HG02981 (cell line): Measurements from ENCODE around the gene UFSP2.

Experiments used
- ATAC-seq: cut with Tn5 transposase; IDR thresholded peaks from one replicate; pipeline ENCODE4 v1.9.1; 2021; ENCODE audit warnings: mild to moderate bottlenecking, moderate library complexity; ENCODE audit not compliant: unreplicated experiment

UFSP2 gene

DNA sequence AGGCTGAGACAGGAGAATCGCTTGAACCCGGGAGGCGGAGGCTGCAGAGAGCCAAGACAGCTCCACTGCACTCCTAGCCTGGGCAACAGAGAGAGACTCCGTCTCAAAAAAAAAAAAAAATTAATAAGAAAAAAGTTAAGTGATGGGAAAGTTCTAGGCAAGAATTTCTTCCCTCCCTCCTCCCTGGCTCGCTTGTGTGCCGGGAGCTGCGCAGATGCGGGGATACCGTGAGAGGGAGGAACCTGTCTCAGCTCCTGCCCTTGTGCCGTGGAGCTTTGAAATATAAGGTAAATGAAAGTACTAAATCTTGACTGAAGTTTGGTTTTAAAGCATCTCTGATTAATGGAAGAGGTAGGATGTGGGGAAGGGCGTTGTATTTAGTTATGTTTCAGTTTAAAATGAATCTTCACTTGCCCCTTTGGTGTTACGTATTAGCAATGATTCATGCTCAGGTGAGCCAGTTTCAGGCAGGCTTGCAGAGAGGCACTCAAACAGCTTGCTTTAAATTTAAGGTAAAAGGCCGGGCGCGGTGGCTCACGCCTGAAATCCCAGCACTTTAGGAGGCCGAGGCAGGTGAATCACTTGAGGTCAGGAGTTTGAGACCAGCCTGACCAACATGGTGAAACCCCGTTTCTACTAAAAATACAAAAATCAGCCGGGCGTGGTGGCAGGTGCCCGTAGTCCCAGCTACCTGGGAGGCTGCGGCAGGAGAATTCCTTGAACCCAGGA lies 1.4 kb upstream of the UFSP2 start:
- no peak for ATAC-seq

DNA sequence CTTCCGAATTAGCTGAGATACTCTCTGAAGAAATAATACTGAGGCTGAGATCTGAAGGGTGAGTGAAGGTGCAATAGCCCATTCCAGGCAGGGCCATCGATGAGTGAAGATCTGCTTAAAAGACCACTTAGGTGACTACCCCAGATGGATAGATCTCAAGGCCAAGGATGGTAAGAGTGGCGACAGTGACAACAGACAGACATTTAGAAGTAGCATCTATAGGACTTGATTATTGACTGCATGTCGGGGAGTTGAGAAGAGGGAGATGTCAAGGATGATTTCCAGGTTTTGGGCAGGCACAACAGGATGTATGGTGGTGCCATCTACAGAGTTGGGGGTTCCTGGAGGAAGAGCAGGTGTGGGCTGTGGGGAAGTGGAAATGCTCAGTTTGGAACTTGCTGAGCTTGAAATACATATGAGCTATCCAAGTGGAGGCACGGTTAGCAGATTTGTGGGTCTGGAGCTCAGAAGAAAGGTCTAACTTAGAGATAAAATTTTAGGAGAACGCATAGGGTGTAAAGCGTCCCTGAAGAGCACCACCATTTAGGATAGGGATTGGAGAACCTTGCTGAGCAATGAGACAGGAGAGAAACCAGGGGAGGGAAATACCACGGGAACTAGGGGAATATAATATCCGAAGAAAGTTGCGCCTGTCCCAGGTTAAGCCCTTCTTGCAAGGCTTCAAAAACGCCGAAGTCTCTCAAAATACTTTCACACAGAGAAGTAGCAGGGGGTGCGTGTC lies 688 bp downstream of the UFSP2 start:
- no peak for ATAC-seq

DNA sequence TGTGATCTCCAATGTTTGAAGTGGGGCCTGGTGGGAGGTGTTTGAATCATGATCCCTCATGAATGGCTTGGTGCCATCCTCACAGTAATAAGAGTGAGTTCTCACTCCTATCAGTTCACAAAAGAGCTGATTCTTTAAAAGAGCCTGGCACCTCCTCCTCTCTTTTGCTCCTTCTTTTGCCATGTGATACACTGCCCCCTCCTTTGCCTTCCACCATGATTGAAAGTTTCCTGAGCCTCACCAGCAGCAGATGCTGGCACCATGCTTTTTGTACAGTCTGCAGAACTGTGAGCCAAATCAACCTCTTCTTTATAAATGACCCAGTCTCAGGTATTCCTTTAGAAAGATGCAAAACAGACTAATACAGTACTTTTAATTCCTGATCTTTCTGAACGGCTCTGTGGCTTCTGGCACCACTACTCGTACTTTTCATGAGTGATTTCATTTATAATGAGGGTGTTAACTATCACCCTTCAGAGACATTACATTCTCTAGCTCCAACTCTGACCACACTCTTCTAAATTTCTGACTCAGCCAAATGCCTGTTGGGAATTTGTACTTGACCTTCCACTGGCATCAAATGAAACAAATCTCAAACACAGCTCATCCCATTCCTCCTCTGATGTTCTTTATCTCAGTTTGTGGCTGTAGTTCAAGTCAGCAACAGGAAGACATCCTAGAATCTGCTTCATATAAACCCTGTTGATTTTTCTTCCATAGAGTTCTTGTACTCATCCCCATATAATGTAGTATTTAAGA lies 4.2 kb downstream of the UFSP2 start:
- no peak for ATAC-seq

GRCh38 chr4:185416955-185417354 lies 8.8 kb downstream of the UFSP2 start:
- ATAC-seq = no peak

GRCh38 chr4:185412412-185412811 lies 13.4 kb downstream of the UFSP2 start:
- no peak for ATAC-seq

GRCh38 chr4:185411849-185412248 lies 13.9 kb downstream of the UFSP2 start:
- ATAC-seq = no peak

- ATAC-seq = no peak
Measured at GRCh38 chr4:185408432-185408831, 17.3 kb downstream of the UFSP2 start.

- ATAC-seq = peak; percentile 80
Measured at GRCh38 chr4:185405296-185405999, 20.3 kb downstream of the UFSP2 start.

DNA sequence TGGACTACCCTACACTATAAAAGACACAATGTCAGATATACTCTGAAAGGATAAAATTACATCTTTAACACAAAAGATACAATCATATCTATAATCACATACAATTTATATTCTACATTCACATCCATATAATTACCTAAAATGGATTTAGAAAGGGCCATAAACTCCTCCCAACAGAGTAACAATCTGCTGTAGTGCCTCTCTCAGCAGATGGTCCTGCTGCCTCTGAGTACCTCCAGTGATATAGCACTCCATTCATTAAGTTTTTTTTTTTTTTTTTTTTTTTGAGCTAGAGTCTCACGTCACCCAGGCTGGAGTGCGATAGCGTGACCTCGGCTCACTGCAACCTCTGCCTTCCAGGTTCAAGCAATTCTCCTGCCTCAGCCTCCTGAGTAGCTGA lies 21.7 kb downstream of the UFSP2 start:
- ATAC-seq = no peak

DNA sequence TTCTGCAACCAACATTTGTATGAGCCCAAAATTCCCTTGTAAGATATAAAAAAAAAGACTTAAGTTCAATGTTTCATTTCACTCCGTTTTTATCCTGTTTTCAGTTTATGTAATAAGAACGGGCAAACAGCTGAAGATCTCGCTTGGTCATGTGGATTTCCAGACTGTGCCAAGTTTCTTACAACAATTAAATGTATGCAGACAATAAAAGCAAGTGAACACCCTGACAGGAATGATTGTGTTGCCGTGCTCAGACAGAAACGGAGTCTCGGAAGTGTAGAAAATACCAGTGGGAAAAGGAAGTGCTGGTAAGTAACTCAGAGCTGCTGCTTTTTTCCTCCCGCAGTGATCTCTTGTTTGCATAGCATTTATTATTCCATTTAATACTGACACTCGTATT lies 26.3 kb downstream of the UFSP2 start:
- ATAC-seq = no peak

- no peak for ATAC-seq
Measured at GRCh38 chr4:185398618-185399017, 27.1 kb downstream of the UFSP2 start.

DNA sequence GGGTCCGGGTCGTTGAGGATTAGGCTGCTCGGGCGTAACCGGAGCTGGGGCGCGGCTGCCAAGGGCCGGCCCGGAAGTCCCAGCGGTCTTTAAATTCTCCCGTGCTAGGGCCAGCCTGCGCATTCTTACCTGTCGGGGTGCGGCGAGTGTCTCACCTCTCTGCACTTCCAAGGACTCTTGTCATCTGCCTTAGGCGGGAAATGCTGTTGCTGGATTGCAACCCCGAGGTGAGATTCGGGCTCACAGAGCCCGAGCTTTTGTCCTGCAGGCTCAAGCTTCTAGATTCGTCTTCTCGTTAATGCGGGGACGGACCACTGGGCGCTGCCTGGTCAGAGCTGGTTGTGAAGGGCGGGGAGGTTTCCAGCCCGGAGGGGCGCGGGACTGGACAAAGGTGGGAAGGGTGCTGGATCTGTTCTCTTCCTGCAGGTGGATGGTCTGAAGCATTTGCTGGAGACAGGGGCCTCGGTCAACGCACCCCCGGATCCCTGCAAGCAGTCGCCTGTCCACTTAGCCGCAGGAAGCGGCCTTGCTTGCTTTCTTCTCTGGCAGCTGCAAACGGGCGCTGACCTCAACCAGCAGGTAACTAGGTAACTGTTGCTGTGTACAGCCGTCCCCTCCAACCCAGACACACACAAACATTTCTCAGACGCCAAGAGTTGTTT lies 28.9 kb downstream of the UFSP2 start, which contains the start of gene ANKRD37:
Gene ANKRD37 (plus strand): TSS at position 118 of the 662 bp plus-strand sequence. CDS start 83 bp downstream, at position 201.
- no peak for ATAC-seq

- ATAC-seq = peak; percentile 78
Measured at GRCh38 chr4:185395956-185396723, 29.6 kb downstream of the UFSP2 start.

- ATAC-seq = no peak
Measured at GRCh38 chr4:185395238-185395955, 30.4 kb downstream of the UFSP2 start, which contains the start of gene LRP2BP. LRP2BP (minus strand) TSS chr4:185395924; CDS start chr4:185378186, 17,738 bp downstream.

DNA sequence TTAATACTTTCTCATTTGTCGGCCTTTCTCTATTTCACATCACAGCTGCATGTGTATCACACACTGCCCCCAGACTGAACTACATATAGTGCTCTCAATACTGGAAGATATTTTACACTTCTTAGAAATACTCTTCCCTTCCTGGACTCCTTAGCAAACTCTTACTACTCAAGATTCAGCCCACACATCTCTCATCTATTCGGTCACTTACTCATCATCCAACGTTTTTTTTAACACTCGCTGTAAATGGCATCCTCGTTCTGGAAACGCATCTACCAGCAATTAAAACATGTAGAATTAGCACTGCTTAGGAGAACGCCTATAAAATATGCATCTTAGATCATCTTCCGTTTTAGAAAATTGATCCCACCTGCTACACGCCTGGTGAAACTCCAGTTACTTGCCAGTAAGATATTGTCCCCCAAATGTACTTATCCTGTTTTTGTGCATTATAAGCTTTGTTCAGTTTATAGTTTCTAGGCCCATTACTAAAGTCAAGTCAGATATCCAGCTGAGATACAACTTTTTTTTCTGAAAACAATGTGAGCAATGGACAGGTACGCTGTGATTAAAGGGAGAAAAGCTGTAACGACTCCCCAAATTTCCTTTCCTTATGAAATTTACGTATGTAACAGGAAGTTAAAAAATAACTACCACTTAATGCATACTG lies 31.1 kb downstream of the UFSP2 start:
- ATAC-seq = no peak

GRCh38 chr4:185392156-185392555 lies 33.6 kb downstream of the UFSP2 start:
- ATAC-seq = no peak

- ATAC-seq = no peak
Measured at GRCh38 chr4:185390941-185391340, 34.8 kb downstream of the UFSP2 start.

- ATAC-seq = no peak
Measured at GRCh38 chr4:185387957-185388356, 37.8 kb downstream of the UFSP2 start.
